K562 (cell line): Measurements from ENCODE around the gene RAI1. TPM values are rescaled to one million over a fixed set of nuclear protein-coding genes. Genes with fewer than 3 reads are reported as not detected.

Experiments
- AFF4 ChIP-seq: sonication (generic); formaldehyde crosslinking; IDR thresholded peaks from 2 replicates; pipeline ENCODE4 v1.8.0; 2023; ENCODE audit warnings: mild to moderate bottlenecking, missing genetic modification reagents
- ATF7 ChIP-seq: fragments of 450-650 bp; IDR thresholded peaks from 2 replicates; pipeline ENCODE4 v1.7.1; 2014; ENCODE audit warnings: mild to moderate bottlenecking, moderate library complexity
- CBX3 ChIP-seq, 2 experiments: IDR thresholded peaks; 1 replicate in 1 of 2; 2 replicates in 1 of 2; pipeline ENCODE4 v1.6.1; 2012; ENCODE audit warnings: inconsistent platforms in 2 of 2, low read length in 2 of 2, borderline replicate concordance in 1 of 2, control low read depth in 1 of 2
- CSDE1 ChIP-seq, 2 experiments: fragments of 450-650 bp; IDR thresholded peaks; 2 replicates each; pipeline ENCODE4 v1.6.1; 2016; ENCODE audit warnings: mild to moderate bottlenecking in 1 of 2
- DPF2 ChIP-seq: fragments of 450-650 bp; IDR thresholded peaks from 2 replicates; pipeline ENCODE4 v1.6.1; 2016
- E2F3 ChIP-seq: fragments of 250-450 bp; sonication (Bioruptor Pico); IDR thresholded peaks from 2 replicates; pipeline ENCODE4 v1.4.0; 2020; ENCODE audit warnings: mild to moderate bottlenecking
- FOS ChIP-seq: IDR thresholded peaks from 3 replicates; pipeline ENCODE4 v1.6.1; 2011; ENCODE audit not compliant: insufficient read length; ENCODE audit errors: extremely low read depth
- FOXP1 ChIP-seq: sonication (generic); formaldehyde crosslinking; IDR thresholded peaks from 2 replicates; pipeline ENCODE4 v1.8.0; 2022; ENCODE audit warnings: mild to moderate bottlenecking, missing genetic modification reagents
- JUN ChIP-seq, 2 experiments: sonication (generic) in 1 of 2; formaldehyde crosslinking in 1 of 2; IDR thresholded peaks; 2 replicates each; pipeline versions ENCODE4 v1.6.1 to v1.8.0; 2012 to 2022; ENCODE audit warnings: borderline replicate concordance in 2 of 2, mild to moderate bottlenecking in 2 of 2, improper control_type of control experiment in 1 of 2, low read depth in 1 of 2, low read length in 1 of 2, missing genetic modification reagents in 1 of 2
- SIN3A ChIP-seq, 2 experiments: fragments of 150-350 bp in 1 of 2; IDR thresholded peaks; 2 replicates each; pipeline ENCODE4 v1.6.1; 2011 to 2016; ENCODE audit warnings: borderline replicate concordance in 2 of 2, low read depth in 2 of 2, low read length in 2 of 2, mild to moderate bottlenecking in 2 of 2, moderate library complexity in 2 of 2; ENCODE audit not compliant: control insufficient read depth in 1 of 2
- SMARCA4 ChIP-seq: fragments of 450-650 bp; IDR thresholded peaks from 2 replicates; pipeline ENCODE4 v1.6.1; 2016
- ZBTB11 ChIP-seq, 3 experiments: fragments of 200-800 bp in 1 of 3; fragments of 250-450 bp in 1 of 3; fragments of 450-650 bp in 1 of 3; sonication (Bioruptor Pico) in 1 of 3; sonication (Bioruptor generic) in 1 of 3; formaldehyde crosslinking in 1 of 3; IDR thresholded peaks; 2 replicates each; pipeline versions ENCODE4 v1.6.1 to v1.8.0; 2016 to 2022; ENCODE audit warnings: mild to moderate bottlenecking in 2 of 3, missing genetic modification characterization in 2 of 3, missing compliant biosample characterization in 1 of 3, moderate library complexity in 1 of 3
- ZFX ChIP-seq: sonication (generic); formaldehyde crosslinking; IDR thresholded peaks from 2 replicates; pipeline ENCODE4 v1.8.0; 2022; ENCODE audit warnings: mild to moderate bottlenecking, missing genetic modification reagents, moderate library complexity
- ZKSCAN3 ChIP-seq: fragments of 250-450 bp; sonication (Bioruptor Pico); IDR thresholded peaks from 2 replicates; pipeline ENCODE4 v1.4.0; 2020
- polyA plus RNA-seq, 8 experiments: library from polyadenylated mRNA; depleted of rRNA in 4 of 8; stranded (reverse) in 5 of 8; unstranded in 3 of 8; fragments of >200 nt; fragmentation: Nextera tagmentation in 2 of 8; fragmentation: Illumina TruSeq in 1 of 8; extraction: Ambion mirVana in 2 of 8; extraction: Trizol in 1 of 8; gene quantifications; 2 replicates each; pipeline versions ENCODE4 v1.2.1 to v1.2.3, GENCODE V29; 2011 to 2014; ENCODE audit warnings: inconsistent platforms in 1 of 8, missing spikeins in 1 of 8
- total RNA-seq, 7 experiments: library from RNA; depleted of rRNA in 6 of 7; stranded (reverse); fragments of >200 nt in 6 of 7; fragmentation: Illumina TruSeq in 2 of 7; extraction: Trizol in 2 of 7; gene quantifications; 2 replicates each; pipeline versions ENCODE4 v1.2.1 to v1.2.3, GENCODE V29; 2011 to 2021; ENCODE audit warnings: low replicate concordance in 1 of 7
- TF ChIP-seq, protein P1 (sequence below): fragments of 250-450 bp; sonication (Bioruptor Pico); IDR thresholded peaks from 2 replicates; pipeline ENCODE4 v1.5.0; 2020; ENCODE audit warnings: mild to moderate bottlenecking, borderline replicate concordance
- TF ChIP-seq, protein P2 (sequence below): fragments of 450-650 bp; formaldehyde crosslinking; IDR thresholded peaks from 2 replicates; pipeline ENCODE4 v1.4.0; 2022; ENCODE audit warnings: missing genetic modification characterization

RAI1 gene
- total and polyA plus RNA-seq, 9 of the 15 experiments (the other 6 are each of a cell fraction or from before 2014, with no cell fraction given): 0.68 to 19.9 (median 5.5) TPM

DNA sequence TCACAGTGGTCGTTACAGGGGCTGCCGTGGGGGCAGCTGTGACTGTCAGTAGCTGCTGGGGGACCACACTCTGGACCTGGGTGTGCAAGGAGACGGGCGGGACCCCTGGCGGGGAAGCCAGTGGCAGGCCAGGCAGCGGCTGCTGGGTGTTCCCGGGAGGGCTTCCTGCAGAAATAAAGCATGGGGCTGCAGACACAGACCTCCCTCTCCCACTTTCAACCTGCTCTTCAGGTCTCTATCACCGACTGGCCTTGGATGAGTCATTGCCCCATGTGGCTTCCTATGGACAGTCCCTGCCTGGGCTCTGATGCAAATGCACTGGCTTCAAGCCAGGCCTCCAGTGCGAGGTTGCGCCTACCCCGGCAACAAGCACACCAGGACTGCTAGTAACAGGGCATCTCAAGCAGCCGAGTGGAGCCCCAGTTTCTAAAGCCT is 138.3 kb downstream of the RAI1 start (continued):
- TF ChIP-seq ATF7 (peak; percentile 31; the same call in 1 of the 2 replicates), FOXP1 (CRISPR knock-in tag) (no peak), E2F3 (CRISPR knock-in tag) (no peak), DPF2 (peak; percentile 51; the same call in 1 of the 2 replicates), CBX3 (IDR thresholded peaks at IDR 0.05; ENCODE audit: borderline replicate concordance in 1 of 2, low read length in 2 of 2) (no peak), FOS (peak; percentile 33), AFF4 (no peak), ZKSCAN3 (CRISPR knock-in tag) (no peak), CSDE1 (IDR thresholded peaks at IDR 0.05) (no peak), SMARCA4 (0 out of 2 replicates have a peak, but pooled peaks have one; percentile 34), ZFX (CRISPR knock-in tag) (0 out of 2 replicates have a peak, but pooled peaks have one; percentile 6), JUN (IDR thresholded peaks at IDR 0.05; ENCODE audit: borderline replicate concordance, low read depth, low read length) (0 out of 2 replicates have a peak, but pooled peaks have one; percentile 33), JUN (CRISPR knock-in tag; IDR thresholded peaks at IDR 0.05; ENCODE audit: borderline replicate concordance) (no peak), SIN3A (IDR thresholded peaks at IDR 0.05; ENCODE audit: borderline replicate concordance in 2 of 2, control insufficient read depth in 1 of 2, low read depth in 2 of 2, low read length in 2 of 2) (peak in 1 of 2 experiments; percentile 46; a peak in 1 of 4 replicates), ZBTB11 (CRISPR knock-in tag; IDR thresholded peaks at IDR 0.05) (no peak)
- TF ChIP-seq, protein P1, sequence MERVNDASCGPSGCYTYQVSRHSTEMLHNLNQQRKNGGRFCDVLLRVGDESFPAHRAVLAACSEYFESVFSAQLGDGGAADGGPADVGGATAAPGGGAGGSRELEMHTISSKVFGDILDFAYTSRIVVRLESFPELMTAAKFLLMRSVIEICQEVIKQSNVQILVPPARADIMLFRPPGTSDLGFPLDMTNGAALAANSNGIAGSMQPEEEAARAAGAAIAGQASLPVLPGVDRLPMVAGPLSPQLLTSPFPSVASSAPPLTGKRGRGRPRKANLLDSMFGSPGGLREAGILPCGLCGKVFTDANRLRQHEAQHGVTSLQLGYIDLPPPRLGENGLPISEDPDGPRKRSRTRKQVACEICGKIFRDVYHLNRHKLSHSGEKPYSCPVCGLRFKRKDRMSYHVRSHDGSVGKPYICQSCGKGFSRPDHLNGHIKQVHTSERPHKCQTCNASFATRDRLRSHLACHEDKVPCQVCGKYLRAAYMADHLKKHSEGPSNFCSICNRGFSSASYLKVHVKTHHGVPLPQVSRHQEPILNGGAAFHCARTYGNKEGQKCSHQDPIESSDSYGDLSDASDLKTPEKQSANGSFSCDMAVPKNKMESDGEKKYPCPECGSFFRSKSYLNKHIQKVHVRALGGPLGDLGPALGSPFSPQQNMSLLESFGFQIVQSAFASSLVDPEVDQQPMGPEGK: no peak
- TF ChIP-seq, protein P2, sequence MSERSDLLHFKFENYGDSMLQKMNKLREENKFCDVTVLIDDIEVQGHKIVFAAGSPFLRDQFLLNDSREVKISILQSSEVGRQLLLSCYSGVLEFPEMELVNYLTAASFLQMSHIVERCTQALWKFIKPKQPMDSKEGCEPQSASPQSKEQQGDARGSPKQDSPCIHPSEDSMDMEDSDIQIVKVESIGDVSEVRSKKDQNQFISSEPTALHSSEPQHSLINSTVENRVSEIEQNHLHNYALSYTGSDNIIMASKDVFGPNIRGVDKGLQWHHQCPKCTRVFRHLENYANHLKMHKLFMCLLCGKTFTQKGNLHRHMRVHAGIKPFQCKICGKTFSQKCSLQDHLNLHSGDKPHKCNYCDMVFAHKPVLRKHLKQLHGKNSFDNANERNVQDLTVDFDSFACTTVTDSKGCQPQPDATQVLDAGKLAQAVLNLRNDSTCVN (CRISPR knock-in tag): no peak
